Prostate gland (tissue), 2 donors: ENCODE data around the gene HCRT. TPM values are rescaled to one million over a fixed set of nuclear protein-coding genes. Genes with fewer than 3 reads are reported as not detected.
"Not testable (repeated sequence)": the region's sequence is repeated elsewhere in the genome, so short reads cannot be mapped to it uniquely, and the experiment has no call there.

Source experiments
- DNase-seq: peaks from one replicate; pipeline ENCODE4 v3.0.0-alpha.2; 2019; ENCODE audit warnings: low spot score
- H3K27ac ChIP-seq, 2 donors: fragments of 200-600 bp; sonication (generic); 2 replicates each; pipeline ENCODE4 v1.5.1; 2017 to 2019
- H3K27me3 ChIP-seq: fragments of 200-600 bp; sonication (generic); replicated peaks from 2 replicates; pipeline ENCODE4 v1.5.1; 2019; ENCODE audit not compliant: insufficient read depth
- H3K36me3 ChIP-seq, 2 donors: fragments of 200-600 bp; sonication (generic); 1 replicate in 1 of 2; 2 replicates in 1 of 2; pipeline versions ENCODE4 v1.5.1 to v1.8.1; 2017 to 2019
- H3K4me1 ChIP-seq: fragments of 200-600 bp; sonication (generic); replicated peaks from 2 replicates; pipeline ENCODE4 v1.5.1; 2019
- H3K4me3 ChIP-seq, 2 donors: fragments of 200-600 bp; sonication (generic); 2 replicates each; pipeline ENCODE4 v1.5.1; 2017 to 2019
- H3K9me3 ChIP-seq: fragments of 200-600 bp; sonication (generic); 2 replicates; pipeline ENCODE4 v1.5.1; 2017
- CTCF ChIP-seq, 4 experiments: fragments of 200-600 bp in 2 of 4; fragments of 450-650 bp in 2 of 4; sonication (generic) in 2 of 4; IDR thresholded peaks; 1 replicate in 3 of 4; 2 replicates in 1 of 4; pipeline ENCODE4 v1.5.1; 2016 to 2019; ENCODE audit warnings: antibody characterized with exemption in 4 of 4, mild to moderate bottlenecking in 2 of 4, moderate library complexity in 2 of 4
- POLR2A ChIP-seq: fragments of 450-650 bp; IDR thresholded peaks from one replicate; pipeline ENCODE4 v1.6.1; 2016; ENCODE audit warnings: antibody characterized with exemption, mild to moderate bottlenecking
- POLR2AphosphoS5 ChIP-seq: sonication (generic); formaldehyde crosslinking; IDR thresholded peaks from one replicate; pipeline ENCODE4 v1.6.1; 2017; ENCODE audit warnings: antibody characterized with exemption
- WGBS: methylation state at CpG from one replicate; pipeline ENCODE4 v1.1.5; 2018; 5-methylcytosine and 5-hydroxymethylcytosine counted together
- intact Hi-C: fragments of 100-400 bp; cut with DNase I; formaldehyde crosslinking; loops from one replicate; pipeline ENCODE4 v1.14.2; 2022
- total RNA-seq, 2 donors: library from RNA; depleted of rRNA; stranded (reverse); fragments of >200 nt; gene quantifications; one replicate each; pipeline ENCODE4 v1.1.0, GENCODE V29; 2016

The HCRT gene
- total RNA-seq, 2 donors from 2014 or later = not detected

DNA sequence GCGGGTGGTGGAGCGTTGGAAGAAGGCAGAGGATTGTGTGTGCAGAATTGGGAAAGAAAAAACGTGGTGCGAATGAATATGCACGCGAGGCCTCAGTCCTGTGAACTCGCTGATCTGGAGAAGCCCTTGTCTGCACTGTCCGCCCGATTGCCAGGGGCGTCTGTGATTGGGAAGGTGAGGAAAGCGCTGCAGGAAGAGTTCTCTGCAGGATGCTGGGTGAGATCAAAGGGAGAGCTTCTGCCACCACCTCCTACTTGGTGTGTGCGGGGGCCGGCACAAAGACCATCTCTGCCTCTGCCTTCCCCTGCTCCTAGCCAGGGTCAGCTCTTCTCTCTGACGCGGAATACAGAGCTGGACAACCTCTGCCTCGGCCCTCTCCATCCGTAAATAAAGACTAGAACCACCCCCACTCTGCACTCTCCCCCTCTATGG, 29.6 kb downstream of the HCRT start:
- Histone ChIP-seq H3K27me3 (no peaks in the 10 kb centered on the region), H3K4me1 (peaks cover 9% of the 10 kb centered on the region), H3K4me3 (peak overlapping the region; percentile 79 to 95), H3K36me3 (no peaks in the 10 kb centered on the region), H3K9me3 (no peaks in the 10 kb centered on the region), H3K27ac (no peak overlapping the region)
- DNase-seq = no peak
- intact Hi-C loops = no loop called here
- TF ChIP-seq CTCF (IDR thresholded peaks at IDR 0.05) (no peak), POLR2A (peak; percentile 6), POLR2AphosphoS5 (no peak)
- WGBS = 18% methylated on average over 17 of the region's 17 CpGs

DNA sequence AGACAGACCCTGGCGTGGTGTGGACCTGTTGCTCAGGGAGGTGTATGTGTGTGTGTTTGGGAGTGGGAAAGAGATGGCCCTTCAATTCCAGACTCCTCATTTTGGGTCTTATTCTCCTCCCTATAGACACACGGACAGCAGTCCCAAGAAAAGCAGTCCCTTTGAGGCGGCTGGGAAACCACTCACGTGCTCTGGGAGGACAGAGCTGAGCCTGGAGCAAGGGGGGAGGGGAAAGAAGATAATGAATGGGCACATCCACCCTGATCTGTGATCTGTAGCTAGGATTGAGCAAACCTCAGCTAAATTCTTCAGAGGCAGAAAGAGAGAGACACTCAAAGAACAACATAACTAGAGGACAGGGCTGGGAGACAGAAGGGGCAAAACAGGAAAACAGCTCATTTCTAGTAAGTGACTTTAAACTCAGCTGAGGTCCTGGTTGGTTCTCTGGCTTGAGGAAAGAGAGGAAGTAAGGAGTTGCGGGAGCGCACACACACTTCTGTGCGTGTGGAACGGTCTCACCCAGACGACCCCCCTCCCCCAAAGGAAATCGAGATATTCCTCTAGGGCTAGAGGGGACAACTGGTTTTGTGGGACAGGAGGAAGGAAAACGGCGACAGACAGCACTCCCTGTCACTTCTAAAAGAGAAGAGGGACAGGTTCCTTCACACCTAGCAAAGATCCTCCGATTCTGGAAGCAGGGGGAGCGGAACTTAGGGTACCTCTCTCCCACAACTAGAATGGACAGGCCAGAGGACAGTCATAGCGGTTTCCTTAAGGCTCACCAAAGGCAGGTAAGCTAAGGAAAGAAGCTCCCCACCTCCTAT, 31.1 kb downstream of the HCRT start:
- Histone ChIP-seq H3K4me3 (peak overlapping the region; percentile 79 to 95), H3K4me1 (peaks cover 9% of the 10 kb centered on the region), H3K27ac (peak overlapping the region; percentile 55 to 62), H3K27me3 (no peaks in the 10 kb centered on the region), H3K36me3 (no peaks in the 10 kb centered on the region), H3K9me3 (no peaks in the 10 kb centered on the region)
- no peak for DNase-seq
- WGBS = 3% methylated on average over 15 of the region's 15 CpGs
- intact Hi-C loops = no loop called here
- TF ChIP-seq POLR2A (no peak), CTCF (IDR thresholded peaks at IDR 0.05) (no peak), POLR2AphosphoS5 (no peak)

DNA sequence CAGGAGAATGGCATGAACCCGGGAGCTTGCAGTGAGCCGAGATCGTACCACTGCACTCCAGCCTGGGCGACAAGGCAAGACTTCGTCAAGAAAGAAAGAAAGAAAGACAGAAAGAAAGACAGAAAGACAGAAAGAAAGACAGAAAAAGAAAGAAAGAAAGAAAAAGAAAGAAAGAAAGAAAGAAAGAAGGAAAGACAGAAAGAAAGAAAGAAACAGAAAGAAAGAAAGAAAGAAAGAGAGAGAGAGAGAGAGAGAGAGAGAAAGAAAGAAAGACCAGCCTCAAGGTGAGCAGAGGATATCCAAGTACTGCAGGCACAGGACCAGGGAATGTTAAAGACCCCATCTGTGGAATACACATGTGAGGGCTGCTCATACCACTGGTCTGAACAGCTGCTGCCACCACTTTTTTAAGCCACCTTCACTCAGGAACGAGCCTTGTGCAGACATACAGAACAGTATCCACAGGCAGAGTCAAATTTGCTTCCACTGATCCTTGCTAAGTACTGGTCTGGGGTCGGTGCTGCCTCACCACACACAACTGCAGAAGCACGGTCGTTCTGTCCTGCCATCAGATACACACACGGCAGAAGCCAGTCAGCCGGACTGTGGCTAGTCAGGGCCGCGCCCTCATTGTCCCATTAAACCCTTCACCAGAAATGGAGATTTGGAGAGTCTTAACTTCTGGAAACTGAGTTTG, 38.2 kb downstream of the HCRT start:
- Histone ChIP-seq H3K4me1 (peaks cover 2% of the 10 kb centered on the region), H3K4me3 (no peak overlapping the region), H3K36me3 (no peaks in the 10 kb centered on the region), H3K9me3 (no peaks in the 10 kb centered on the region), H3K27ac (no peak overlapping the region), H3K27me3 (no peaks in the 10 kb centered on the region)
- 89% methylated on average over 13 of the region's 13 CpGs for WGBS
- DNase-seq = no peak
- intact Hi-C loops = no loop called here
- TF ChIP-seq CTCF (IDR thresholded peaks at IDR 0.05) (no peak), POLR2A (no peak), POLR2AphosphoS5 (no peak)

- H3K4me3 ChIP-seq, DNase-seq, H3K36me3 ChIP-seq, H3K9me3 ChIP-seq, H3K27me3 ChIP-seq, intact Hi-C loops, H3K27ac ChIP-seq, H3K4me1 ChIP-seq: not testable (repeated sequence)
- WGBS = 73% methylated on average over 4 of the region's 4 CpGs
Observed at GRCh38 chr17:42143138-42143537, 42.1 kb downstream of the HCRT start.

DNA sequence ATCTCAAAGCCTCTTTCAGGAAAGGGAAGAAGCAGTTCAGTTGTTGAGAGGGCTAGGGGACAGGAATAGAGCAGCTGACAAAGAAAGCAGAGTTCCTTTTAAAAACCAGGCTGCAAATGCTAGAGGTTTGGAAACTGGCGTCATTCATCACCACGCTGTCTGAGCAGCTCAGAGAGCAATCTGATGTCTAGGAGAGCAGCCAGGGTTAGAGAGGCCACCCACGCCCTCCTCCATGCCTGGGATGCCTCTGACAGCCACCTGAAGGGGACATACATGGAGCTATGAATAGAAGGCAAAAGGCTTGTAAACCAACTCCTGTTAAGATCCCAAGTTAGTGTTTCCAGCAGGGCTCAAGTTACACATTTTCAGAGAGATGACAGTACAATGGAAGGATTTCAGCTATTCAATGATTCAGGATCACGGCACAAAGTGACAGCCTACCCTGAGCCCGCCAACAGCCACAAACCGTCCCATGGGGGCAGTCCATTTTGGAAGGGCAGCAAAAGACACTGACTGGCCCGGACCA, 42.8 kb downstream of the HCRT start:
- Histone ChIP-seq H3K27me3 (no peaks in the 10 kb centered on the region), H3K36me3 (no peaks in the 10 kb centered on the region), H3K9me3 (no peaks in the 10 kb centered on the region), H3K27ac (no peak overlapping the region), H3K4me3 (no peak overlapping the region), H3K4me1 (peaks cover 6% of the 10 kb centered on the region)
- intact Hi-C loops = no loop called here
- TF ChIP-seq CTCF (IDR thresholded peaks at IDR 0.05) = no peak
- TF ChIP-seq POLR2AphosphoS5 = no peak
- TF ChIP-seq POLR2A = no peak
- no peak for DNase-seq
- 38% methylated on average over 7 of the region's 7 CpGs for WGBS
